GM19452 (cell line): Measurements from ENCODE around the gene UNC119B.
"Not testable (repeated sequence)": the region's sequence is repeated elsewhere in the genome, so short reads cannot be mapped to it uniquely, and the experiment has no call there.

Experiments used
- ATAC-seq: cut with Tn5 transposase; IDR thresholded peaks from one replicate; pipeline ENCODE4 v1.9.1; 2021; ENCODE audit not compliant: unreplicated experiment

The UNC119B gene

DNA sequence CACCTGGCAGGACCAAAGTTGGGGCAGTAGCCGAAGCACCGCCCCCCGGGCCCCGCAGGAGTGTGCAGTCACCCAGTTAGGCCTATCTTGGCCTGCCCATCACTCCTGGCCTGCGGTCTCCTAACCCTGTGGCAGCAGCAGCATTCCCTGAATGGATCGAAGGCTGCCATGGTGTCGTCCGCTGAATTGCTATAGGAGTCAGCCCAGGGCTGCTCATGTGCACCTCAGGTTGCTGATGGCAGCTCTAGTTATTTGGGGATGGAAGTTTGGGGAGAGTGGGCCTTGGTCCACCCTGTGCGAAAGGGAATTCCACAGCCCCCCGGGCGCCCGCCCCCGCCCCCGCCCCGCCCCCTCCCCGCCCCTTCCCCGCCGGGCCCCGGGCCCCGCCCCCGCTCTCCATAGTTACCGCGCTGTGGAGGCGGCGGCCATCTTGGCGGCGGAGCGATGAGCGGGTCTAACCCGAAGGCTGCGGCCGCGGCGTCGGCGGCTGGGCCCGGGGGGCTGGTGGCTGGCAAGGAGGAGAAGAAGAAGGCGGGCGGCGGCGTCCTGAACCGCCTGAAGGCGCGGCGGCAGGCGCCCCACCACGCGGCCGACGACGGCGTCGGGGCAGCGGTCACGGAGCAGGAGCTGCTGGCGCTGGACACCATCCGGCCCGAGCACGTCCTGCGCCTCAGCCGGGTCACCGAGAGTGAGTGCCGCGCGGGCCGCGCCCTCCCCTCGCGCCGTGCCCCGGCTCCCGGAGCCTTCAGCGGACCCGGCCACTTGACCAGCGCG, at the start of gene UNC119B:
UNC119B (plus strand) TSS at position 428 of the 774 bp plus-strand sequence; CDS start at position 445, 17 bp downstream.
- ATAC-seq: peak; percentile 57

DNA sequence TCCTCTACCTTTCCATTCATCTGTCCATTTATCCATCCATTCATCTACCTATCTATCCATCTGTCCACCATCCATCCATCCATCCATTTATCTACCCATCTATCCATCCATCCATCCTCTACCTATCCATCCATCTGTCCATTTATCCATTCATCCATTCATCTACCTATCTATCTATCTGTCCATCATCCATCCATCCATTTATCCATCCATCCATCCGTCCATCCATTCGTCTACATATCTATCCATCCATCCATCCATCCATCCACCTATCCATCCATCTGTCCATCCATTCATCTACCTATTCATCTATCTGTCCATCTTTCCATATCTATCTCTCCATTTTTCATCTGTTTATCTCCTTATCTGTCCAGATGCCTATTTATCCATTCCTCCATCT, 48.8 kb upstream of the UNC119B start:
- ATAC-seq: no peak

DNA sequence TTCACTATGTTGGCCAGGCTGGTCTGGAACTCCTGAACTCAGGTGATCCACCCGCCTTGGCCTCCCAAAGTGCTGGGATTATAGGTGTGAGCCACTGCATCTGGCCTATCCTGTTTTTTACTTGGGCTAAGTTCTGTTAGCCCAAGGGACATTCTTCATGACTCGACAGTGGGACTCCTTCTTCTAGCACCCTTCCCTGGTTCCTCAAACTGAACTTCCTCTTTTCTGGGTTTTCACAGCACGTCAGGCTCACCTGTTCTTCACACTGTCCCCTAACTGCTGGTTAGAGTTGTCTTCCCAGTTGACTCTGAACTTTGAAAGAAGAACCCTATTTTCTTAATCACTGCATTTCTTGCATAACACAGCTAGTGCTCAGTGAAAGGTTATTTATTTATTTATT, 47.4 kb upstream of the UNC119B start:
- ATAC-seq: peak; percentile 60

DNA sequence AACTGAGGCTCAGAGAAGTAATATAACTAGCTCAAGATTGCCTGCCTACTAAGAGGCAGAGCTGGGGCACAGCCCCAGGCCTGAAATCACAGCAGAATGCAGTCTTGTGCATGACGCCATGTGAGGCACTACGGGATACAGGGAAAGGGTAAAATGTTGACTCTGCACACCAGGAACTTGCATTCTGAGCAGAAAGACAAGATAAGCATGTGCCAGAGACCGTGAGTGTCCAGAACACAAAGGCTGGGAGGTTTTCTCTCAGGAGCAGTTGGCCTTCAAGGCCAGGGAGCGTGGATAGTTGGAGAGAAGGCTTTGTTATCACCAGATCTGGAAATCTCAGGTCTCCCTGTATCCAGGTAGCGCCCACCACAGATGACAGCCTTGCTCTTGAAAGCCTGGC, 46.5 kb upstream of the UNC119B start:
- no peak for ATAC-seq

DNA sequence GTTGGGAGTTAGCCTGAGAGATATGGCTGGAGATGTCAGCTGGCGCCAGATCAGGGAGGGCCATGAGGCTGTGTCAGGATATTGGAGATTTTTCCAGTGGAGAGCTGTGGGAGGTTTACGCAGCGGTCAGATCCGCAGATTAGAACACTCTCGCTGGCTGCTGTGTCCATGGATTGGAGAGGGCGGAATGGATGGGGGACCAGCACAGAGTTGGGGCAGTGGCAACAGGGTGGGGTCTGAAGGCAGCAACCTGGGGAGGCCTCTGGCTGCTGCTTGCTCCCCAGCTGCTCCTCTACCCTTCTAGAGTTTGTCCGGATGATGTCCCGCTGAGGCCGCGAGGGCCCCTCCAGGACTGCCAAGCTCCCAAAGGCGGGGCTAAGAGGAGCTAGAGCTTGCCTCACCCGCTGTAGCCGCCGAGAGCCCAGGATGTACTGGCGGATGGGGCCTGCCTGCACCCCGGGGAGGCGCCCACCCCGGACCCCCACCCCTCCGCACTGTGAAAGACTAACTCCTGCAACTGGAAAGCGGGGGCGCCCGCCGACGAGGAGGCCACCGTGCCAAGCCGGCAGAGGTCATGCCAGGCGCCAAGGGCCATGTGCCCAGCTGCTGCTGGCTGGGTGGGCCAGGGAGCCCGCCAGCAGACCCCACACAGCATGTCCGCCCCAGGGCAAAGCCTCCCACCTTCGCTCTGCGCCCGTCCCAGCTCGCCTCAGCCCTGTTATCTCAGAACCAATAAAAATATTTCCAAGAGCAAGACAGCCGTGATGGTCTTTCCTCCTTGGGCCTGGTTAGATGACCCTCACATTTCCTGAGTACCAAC, 43.5 kb upstream of the UNC119B start:
- ATAC-seq: no peak

DNA sequence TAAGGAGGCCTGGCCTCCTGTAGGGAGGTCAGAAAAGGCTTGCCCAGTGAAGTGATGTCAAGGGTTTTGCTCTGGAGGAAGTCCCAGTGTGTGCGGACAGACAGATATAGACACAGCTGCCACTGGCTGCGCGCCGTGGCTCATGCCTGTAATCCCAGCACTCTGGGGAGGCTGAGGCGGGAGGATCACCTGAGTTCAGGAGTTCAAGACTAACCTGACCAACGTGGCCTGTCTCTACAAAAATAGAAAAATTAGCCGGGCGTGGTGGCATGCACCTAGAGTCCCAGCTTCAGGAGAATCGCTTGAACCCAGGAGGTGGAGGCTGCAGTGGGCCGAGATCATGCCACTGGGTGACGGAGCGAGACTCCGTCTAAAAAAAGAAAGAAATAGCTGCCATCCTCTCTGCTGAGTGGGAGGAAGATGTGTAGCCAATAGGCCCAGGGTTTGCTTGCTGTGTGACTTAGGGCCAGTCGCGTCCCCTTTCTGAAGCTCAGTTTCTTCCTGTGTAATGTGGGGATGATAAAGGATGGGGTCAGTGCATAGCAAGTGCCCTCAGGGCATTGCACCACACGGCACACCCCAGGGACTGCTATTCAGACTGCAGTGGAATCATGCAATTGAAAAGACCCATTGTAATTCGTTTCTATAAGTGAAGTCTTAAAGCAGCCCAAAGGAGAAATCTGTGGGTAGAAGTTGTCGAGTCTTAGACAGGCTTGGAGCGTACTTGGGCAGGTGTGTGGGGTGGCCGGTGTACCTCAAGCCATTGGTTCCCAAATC, 42.0 kb upstream of the UNC119B start:
- no peak for ATAC-seq

DNA sequence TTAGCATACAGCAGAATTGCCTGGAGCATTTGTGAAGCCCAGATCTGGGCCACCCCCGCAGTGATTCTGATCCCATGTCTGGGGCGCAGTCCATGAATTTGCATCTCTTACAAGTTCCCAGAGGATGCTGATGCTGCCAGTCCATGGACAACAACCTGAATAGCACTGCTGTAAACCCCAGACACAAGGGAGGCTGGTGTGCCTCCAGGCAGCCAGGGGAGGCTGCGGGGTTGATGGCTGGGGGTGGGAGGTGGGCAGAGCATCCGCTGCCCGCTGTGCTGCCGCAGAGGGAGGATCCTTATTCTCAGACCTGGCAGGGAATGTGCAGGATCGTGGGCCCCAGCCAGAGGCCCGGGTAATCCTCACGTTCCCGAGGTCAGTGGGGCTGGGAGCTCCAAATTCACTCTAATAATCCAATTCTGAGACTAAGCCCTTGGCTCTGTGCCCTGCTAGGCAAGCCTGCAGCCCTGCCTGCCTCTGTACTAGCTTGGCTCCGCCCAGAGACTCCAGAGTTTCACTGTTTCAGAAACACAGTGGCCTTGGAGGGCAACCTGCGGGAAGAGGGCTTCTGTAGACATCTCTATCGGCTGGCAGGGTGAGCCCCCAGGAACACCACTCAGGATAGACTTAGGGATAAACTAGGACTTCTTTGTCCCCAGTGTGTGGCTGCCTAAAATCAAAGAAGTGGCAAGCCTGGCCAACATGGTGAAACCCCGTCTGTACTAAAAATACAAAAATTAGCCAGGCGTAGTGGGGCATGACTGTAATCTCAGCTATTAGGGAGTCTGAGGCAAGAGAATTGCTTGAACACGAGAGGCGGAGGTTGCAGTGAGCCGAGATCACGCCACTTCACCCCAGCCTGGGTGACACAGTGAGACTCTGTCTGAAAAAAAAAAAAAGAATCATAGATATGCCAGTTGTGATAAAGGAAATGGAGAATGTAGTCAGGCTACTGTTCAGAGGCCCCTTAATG, 41.1 kb upstream of the UNC119B start:
- ATAC-seq: peak; percentile 56

DNA sequence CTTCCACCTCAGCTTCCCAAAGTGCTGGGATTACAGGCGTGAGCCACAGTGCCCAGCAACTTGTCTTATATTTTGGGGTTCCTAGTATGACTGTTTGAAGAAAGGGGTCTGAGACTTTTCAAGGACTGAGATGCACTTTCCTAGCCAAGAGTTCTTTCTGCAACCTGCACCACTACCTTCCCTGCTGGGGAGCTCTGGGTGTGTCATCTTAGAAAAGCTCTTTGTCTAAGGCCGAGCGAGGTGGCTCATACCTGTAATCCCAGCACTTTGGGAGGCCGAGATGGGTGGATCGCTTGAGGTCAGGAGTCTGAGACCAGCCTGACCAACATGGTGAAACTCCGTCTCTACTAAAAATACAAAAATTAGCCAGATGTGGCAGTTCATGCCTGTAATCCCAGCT, 40.0 kb upstream of the UNC119B start:
- not testable (repeated sequence) for ATAC-seq

DNA sequence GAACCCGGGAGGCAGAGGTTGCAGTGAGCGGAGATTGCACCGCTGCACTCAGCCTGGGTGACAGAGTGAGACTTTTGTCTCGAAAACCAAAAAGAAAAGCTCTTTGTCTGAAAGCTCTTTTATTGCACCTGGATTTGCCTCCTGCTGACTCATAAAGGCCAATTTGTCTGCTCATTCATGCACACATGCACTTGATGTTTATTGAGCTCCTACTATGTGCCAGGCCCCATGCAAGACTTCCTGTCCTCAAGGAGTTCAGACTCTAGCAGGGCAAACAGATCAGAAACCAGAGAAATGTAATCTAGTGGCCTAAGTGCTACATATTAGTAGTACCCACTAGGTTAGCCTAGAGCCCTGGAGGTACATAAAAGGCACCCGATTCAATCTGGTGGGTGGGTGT, 39.6 kb upstream of the UNC119B start:
- no peak for ATAC-seq

DNA sequence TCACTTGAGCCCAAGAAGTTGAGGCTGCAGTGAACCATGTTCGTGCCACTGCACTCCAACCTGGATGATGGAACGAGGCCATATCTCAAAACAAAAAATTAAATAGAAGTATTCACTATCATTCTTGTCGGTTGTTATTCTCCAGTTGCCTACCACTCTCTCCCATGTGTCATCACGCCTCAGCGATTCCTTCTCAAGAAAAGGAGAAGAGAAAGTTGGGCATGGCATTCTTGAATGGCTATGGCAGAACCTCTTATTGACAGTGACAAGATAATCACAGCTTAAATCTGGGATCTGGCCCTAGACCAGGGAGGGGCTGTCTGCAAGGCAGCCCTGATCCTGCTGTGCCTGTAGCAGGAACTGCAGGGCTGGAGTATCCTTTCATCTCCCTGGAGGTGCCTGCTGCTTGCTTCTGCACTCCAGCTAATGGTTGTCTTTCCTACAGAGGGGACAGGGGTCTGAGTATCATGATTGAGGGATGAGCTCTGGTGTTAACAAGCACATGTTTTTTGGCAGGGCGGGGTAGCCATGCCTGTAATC, 36.1 kb upstream of the UNC119B start:
- no peak for ATAC-seq

DNA sequence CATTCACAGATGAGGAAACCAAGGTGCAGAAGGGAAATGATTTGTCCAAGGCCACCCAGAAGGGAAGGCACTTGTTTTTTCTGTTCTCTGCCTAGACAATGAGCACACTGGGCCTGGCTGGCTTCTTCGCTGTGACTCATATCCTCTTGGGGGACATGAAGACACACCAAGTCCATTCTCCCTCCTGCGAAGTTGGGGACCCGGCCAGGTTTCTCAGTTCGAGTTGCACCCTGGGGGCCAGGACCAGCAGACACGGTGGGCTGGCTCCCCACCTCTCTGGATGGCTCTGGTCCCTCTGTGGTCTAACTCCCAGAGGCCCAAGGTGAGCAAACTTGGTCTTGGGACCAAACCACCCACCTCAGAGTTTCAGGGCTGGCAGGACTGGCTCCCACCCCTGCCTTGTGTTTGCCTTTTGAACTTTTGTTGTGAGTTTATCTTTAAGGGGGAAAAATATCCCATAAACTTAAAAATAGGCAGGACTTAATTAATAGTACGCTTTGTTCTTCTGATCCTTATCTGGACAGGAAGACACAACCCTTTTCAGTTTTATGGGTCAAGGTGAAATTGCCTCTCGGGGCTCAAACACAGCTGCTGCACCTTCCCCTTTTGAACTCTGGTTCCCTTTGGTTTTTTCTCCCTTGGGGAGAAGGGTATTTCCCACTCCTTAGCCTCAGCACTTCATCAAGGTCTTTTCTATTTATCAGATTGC, 32.3 kb upstream of the UNC119B start:
- ATAC-seq: peak; percentile 58

DNA sequence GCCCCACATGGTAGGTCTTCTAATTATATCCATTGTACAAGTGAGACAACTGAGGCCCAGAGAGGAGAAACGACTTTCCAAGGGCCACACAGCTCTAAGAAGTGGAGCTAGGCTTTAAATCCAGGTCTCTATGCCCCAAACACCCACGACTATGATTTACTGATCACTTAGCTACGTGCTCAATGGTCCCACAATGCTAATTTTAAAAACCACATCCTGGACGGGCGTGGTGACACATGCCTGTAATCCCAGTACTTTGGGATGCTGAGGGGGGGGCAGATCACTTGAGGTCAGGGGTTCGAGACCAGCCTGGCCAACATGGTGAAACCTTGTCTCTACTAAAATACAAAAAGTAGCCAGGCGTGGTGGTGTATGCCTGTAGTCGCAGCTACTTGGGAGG, 31.7 kb upstream of the UNC119B start:
- no peak for ATAC-seq

DNA sequence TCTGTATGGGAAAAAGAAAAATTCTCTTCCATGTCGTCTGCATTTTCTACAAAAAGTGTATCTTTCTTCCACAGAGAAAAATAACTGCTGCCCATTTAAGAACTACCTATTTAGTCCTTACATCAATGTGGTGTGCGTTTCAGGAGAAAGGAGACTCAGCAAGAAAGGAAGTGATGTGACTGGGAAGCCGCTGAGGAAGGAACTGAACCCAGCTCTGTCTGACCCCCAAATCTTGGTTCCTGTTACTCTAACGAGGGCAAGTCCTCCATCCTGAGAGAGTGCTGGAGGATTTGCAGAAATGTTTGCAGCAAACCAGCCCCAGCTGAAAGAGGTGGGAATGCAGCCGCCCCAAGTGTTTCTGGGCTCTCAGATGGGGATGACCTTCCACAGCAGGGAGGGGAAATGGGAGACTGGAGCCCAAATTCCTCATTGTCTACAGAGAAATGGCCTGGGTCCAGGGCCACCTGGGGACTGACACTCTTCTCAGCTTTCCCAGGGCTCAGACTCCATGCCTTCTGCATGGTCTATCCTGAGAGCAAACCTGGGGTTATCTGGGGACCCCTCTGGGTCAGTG, 30.0 kb upstream of the UNC119B start:
- ATAC-seq: no peak

DNA sequence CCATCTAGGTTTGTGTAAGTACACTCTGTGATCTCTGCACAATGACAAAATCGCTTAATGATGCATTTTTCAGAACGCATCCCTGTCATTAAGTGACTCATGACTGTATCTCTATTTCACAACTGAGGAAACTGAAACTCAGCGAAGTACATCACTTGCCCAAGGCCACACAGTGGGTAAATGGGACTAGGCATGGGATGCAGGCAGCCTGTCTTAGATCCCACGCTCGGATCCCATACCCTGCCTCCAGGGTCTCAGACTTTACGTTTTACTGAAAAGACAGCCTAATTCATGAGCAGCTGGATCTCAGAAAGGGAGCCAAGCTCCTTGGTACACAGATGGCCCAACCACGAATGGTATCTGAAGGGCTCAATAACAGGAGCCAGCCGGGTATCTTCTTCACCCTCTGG, 25.7 kb upstream of the UNC119B start:
- peak; percentile 10 for ATAC-seq

DNA sequence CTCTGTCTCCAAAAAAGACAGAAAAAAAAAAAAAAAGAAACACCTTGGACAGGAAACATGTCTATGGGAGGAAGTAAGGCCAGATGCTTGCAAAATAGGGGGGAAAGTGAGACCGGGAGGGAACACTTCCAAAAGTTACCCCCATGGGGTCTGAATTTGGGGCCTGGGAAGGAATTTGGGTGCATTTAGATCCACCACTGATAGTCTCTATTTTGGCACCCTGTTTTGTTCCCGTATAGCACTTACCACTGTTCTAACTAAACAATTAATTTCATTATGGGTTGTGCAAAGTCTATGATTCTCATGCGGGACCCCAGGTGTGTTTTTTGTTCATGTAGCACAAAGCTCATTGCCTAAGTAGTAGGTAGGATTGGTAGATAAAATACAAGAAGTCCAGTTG, 24.7 kb upstream of the UNC119B start:
- no peak for ATAC-seq

DNA sequence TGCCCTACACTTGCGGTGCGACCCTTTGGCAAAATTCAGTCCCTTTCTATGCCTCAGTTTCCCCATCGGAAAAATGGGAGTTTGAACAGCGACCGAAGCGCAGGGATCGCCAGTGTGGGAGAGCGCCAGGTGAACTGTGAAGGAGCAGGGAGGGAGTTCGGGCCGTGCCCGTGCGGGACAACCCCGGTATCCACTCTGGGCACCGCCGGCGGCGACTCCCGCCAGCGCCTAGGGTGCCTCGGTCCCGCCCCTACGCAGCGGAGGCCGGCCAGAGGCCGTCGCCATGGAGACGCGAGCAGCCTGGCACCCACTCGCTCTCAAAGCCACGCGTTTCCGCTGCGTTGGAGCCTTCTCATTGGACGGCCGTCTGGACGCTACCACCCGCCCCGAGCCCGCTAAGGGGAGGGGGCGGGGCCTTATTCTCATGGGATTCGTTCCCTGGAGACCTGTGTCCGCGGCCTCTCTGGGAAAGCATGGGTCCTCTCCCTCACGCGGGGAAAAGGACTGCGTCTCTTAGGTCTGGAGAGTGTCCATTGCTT, 24.0 kb upstream of the UNC119B start:
- peak; percentile 68 for ATAC-seq

DNA sequence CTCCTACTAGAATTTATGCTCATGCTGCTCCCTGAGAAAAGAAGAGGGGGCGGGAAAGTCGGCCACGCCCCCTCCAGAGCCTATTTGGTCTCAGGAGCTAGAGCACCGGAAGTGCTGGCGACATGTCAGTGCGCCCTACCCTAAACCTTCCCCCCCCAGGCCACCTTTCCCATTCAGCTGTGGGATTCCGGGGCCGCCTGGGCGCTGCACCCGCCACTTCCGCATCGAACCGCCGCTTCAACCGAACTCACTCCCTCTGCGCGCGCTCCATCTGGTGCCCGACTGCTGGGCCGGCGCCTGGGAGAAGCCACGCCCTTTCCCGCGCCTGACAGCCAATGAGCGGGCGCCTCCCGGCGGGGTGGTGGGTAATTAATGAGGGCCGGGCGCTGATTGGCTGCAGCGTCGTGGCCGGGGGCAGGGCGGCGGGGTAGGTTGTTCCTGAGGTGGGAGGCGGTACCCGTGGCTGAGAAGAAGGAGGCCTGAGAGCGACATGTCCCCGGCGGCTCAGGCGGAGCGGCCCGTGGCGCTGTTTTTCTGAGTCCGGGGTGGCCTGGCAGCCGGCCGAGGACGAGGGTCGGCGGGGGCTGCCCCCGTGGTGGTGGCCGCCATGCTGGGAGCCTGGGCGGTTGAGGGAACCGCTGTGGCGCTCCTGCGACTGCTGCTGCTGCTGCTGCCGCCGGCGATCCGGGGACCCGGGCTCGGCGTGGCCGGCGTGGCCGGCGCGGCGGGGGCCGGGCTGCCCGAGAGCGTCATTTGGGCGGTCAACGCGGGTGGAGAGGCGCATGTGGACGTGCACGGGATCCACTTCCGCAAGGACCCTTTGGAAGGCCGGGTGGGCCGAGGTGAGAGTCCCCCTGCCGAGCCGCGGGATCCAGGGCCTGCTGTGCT, 23.3 kb upstream of the UNC119B start, which contains the start of gene MLEC:
MLEC (plus strand) TSS at position 460 of the 888 bp plus-strand sequence; CDS start at position 608, 148 bp downstream.
- peak; percentile 58 for ATAC-seq
